ENCODE measurements around the gene ABAT. TPM values are rescaled to one million over a fixed set of nuclear protein-coding genes. Genes with fewer than 3 reads are reported as not detected.
"Not testable (repeated sequence)": the region's sequence is repeated elsewhere in the genome, so short reads cannot be mapped to it uniquely, and the experiment has no call there.

ABAT gene
- total and polyA plus RNA-seq, 10 of the 15 experiments (the other 5 are each of a cell fraction or from before 2014, with no cell fraction given): 1.0 to 10.6 (median 1.9) TPM

GRCh38 chr16:8785408-8785807 lies 111.0 kb downstream of the ABAT start (continued):
- TF ChIP-seq MYC (IDR thresholded peaks at IDR 0.05; ENCODE audit: insufficient read depth, insufficient read length, insufficient replicate concordance, low read length, severe bottlenecking) (no peak), GABPA (IDR thresholded peaks at IDR 0.05; ENCODE audit: low read depth) (no peak), POLR2AphosphoS5 (IDR thresholded peaks at IDR 0.05; ENCODE audit: low read length) (no peak)

GRCh38 chr16:8786316-8786715 lies 111.9 kb downstream of the ABAT start:
- H3K9me3 ChIP-seq (replicated peaks; ENCODE audit: control insufficient read depth, insufficient read depth, low read length); intact Hi-C loops (cut with micrococcal nuclease; ENCODE audit: unreplicated experiment); FAIRE-seq; DNase-seq (ENCODE audit: low read depth, low spot score); H2AFZ ChIP-seq (ENCODE audit: control insufficient read depth, low read depth, low read length); H4K20me1 ChIP-seq (ENCODE audit: control insufficient read depth, insufficient read depth); in situ Hi-C loops (cut with MboI); POLR2A ChIA-PET; H3K79me2 ChIP-seq (ENCODE audit: control insufficient read depth, insufficient read depth, low read length); BruUV-seq (replicated peaks); H3K4me2 ChIP-seq (ENCODE audit: control insufficient read depth, insufficient read depth); H3K27ac ChIP-seq (ENCODE audit: control insufficient read depth, insufficient read depth); H3K4me3 ChIP-seq; ATAC-seq; H3K9ac ChIP-seq (ENCODE audit: control insufficient read depth, insufficient read depth, low read length); RAD21 ChIA-PET (ENCODE audit: unreplicated experiment); H3K27me3 ChIP-seq (replicated peaks in 1 of 2; ENCODE audit: control insufficient read depth in 2 of 2, insufficient read depth in 2 of 2, low read length in 1 of 2); H3K36me3 ChIP-seq (ENCODE audit: control insufficient read depth in 2 of 2, insufficient read depth in 2 of 2, low read length in 1 of 2); H3K4me1 ChIP-seq (ENCODE audit: control insufficient read depth, insufficient read depth, low read length): not testable (repeated sequence)
- 85% methylated on average over 11 of the region's 11 CpGs for WGBS (ENCODE audit: insufficient coverage, insufficient replicate concordance, low lambda C conversion rate, missing lambda C conversion rate)
- CTCF ChIA-PET: interaction anchor here (0.5 kb wide), 1 partner anchor 173 kb away, joined by 4 read pairs; no protein-coding TSS in a partner anchor
- SMC1A ChIA-PET (ENCODE audit: uncharacterized antibody, unreplicated experiment): interaction anchor here (0.9 kb wide), 1 partner anchor 124 kb away, joined by 3 read pairs; no protein-coding TSS in a partner anchor

- ChIA-PET POLR2A (no interaction called here), SMC1A (ENCODE audit: uncharacterized antibody, unreplicated experiment) (interaction anchor here (0.6 to 2.6 kb wide), 2 partner anchors 129 to 216 kb away, joined by 3 to 6 read pairs; no protein-coding TSS in a partner anchor), CTCF (interaction anchor here (6.4 kb wide), 1 partner anchor 126 kb away, joined by 62 read pairs; no protein-coding TSS in a partner anchor), RAD21 (ENCODE audit: unreplicated experiment) (no interaction called here)
- Histone ChIP-seq H3K4me1 (ENCODE audit: control insufficient read depth, insufficient read depth, low read length) (no peaks in the 10 kb centered on the region), H3K27me3 (replicated peaks in 1 of 2; ENCODE audit: control insufficient read depth in 2 of 2, insufficient read depth in 2 of 2, low read length in 1 of 2) (no peaks in the 10 kb centered on the region), H3K36me3 (ENCODE audit: control insufficient read depth in 2 of 2, insufficient read depth in 2 of 2, low read length in 1 of 2) (no peaks in the 10 kb centered on the region; a peak in 1 of 4 replicates), H3K79me2 (ENCODE audit: control insufficient read depth, insufficient read depth, low read length) (no peaks in the 10 kb centered on the region), H3K9ac (ENCODE audit: control insufficient read depth, insufficient read depth, low read length) (no peak overlapping the region), H3K4me3 (no peak overlapping the region), H3K4me2 (ENCODE audit: control insufficient read depth, insufficient read depth) (no peak overlapping the region), H4K20me1 (ENCODE audit: control insufficient read depth, insufficient read depth) (no peaks in the 10 kb centered on the region), H3K9me3 (replicated peaks; ENCODE audit: control insufficient read depth, insufficient read depth, low read length) (no peaks in the 10 kb centered on the region), H2AFZ (ENCODE audit: control insufficient read depth, low read depth, low read length) (no peak overlapping the region), H3K27ac (ENCODE audit: control insufficient read depth, insufficient read depth) (no peak overlapping the region)
- 88% methylated on average over 8 of the region's 8 CpGs for WGBS (ENCODE audit: insufficient coverage, insufficient replicate concordance, low lambda C conversion rate, missing lambda C conversion rate)
- FAIRE-seq (no peak), ATAC-seq (no peak), DNase-seq (ENCODE audit: low read depth, low spot score) (no peak)
- no TSS peak for BruUV-seq (replicated peaks)
- in situ Hi-C loops (cut with MboI): no loop called here
- intact Hi-C loops (cut with micrococcal nuclease; ENCODE audit: unreplicated experiment): no loop called here
- TF ChIP-seq NKRF (conservative IDR thresholded peaks at IDR 0.05): no peak
- TF ChIP-seq EP300 (IDR thresholded peaks at IDR 0.05; ENCODE audit: borderline replicate concordance in 1 of 2, control insufficient read depth in 1 of 2, low read depth in 2 of 2, low read length in 2 of 2): no peak
- TF ChIP-seq ZBTB11 (CRISPR knock-in tag; IDR thresholded peaks at IDR 0.05): no peak
- TF ChIP-seq SIN3A (IDR thresholded peaks at IDR 0.05; ENCODE audit: low read depth, low read length): no peak
Measured at GRCh38 chr16:8788578-8789172, 114.3 kb downstream of the ABAT start.

Data from GM12878 (cell line).